Measurements from ENCODE around the gene SLC6A12.

The SLC6A12 gene

DNA sequence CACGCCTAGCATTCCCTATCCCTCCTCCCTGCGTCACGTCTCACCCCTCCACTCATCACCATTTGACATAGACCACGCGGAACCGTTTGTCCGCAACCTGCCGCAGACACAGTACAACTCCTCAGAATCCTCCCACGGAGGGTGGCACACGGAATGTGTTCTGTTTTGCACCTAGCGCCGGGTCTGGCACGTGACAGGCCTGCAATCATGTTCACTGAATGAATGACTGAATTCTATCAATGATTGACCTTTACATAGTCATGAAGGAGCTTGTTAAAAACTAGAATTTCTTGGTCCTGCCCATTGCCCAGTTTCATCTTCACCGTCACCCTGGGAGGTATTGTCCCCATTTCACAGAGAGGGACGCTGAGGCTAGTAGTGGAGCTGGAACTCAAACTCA, 4.7 kb downstream of the SLC6A12 start:
- H3K27me3 ChIP-seq (ENCODE audit: control insufficient read depth, insufficient read depth, low read length), result peaks cover 3% of the 10 kb centered on the region; the same call in 1 of the 2 replicates
- peaks cover 4% of the 10 kb centered on the region; the same call in 1 of the 2 replicates for H3K4me1 ChIP-seq (ENCODE audit: control insufficient read depth, insufficient read depth, low read length)
- H3K27ac ChIP-seq (ENCODE audit: low read length), result no peak overlapping the region
- no CpG with 5 or more reads among the region's 15 CpGs for WGBS (ENCODE audit: insufficient coverage, insufficient read length)
- no peaks in the 10 kb centered on the region for H3K9me3 ChIP-seq (ENCODE audit: control insufficient read depth, insufficient read depth, low read length)
- H3K36me3 ChIP-seq (ENCODE audit: control insufficient read depth, insufficient read depth, low read length), result no peaks in the 10 kb centered on the region
- no peak for DNase-seq (ENCODE audit: low read depth, low spot score)
- no peak overlapping the region for H3K4me3 ChIP-seq (ENCODE audit: low read length)

- no peak for DNase-seq (ENCODE audit: low read depth, low spot score)
- WGBS (ENCODE audit: insufficient coverage, insufficient read length), result no CpG with 5 or more reads among the region's 4 CpGs
- Histone ChIP-seq H3K27ac (ENCODE audit: low read length) (no peak overlapping the region), H3K9me3 (ENCODE audit: control insufficient read depth, insufficient read depth, low read length) (no peaks in the 10 kb centered on the region), H3K36me3 (ENCODE audit: control insufficient read depth, insufficient read depth, low read length) (no peaks in the 10 kb centered on the region), H3K27me3 (ENCODE audit: control insufficient read depth, insufficient read depth, low read length) (peaks cover 3% of the 10 kb centered on the region; the same call in 1 of the 2 replicates), H3K4me1 (ENCODE audit: control insufficient read depth, insufficient read depth, low read length) (peaks cover 3% of the 10 kb centered on the region; the same call in 1 of the 2 replicates), H3K4me3 (ENCODE audit: low read length) (no peak overlapping the region)
Observed at GRCh38 chr12:208813-209212, 5.1 kb downstream of the SLC6A12 start.

- no peaks in the 10 kb centered on the region for H3K9me3 ChIP-seq (ENCODE audit: control insufficient read depth, insufficient read depth, low read length)
- H3K27me3 ChIP-seq (ENCODE audit: control insufficient read depth, insufficient read depth, low read length), result peaks cover 6% of the 10 kb centered on the region
- no peaks in the 10 kb centered on the region for H3K36me3 ChIP-seq (ENCODE audit: control insufficient read depth, insufficient read depth, low read length)
- H3K4me1 ChIP-seq (ENCODE audit: control insufficient read depth, insufficient read depth, low read length), result no peaks in the 10 kb centered on the region
- H3K4me3 ChIP-seq (ENCODE audit: low read length), result no peak overlapping the region
- DNase-seq (ENCODE audit: low read depth, low spot score), result no peak
- no peak overlapping the region for H3K27ac ChIP-seq (ENCODE audit: low read length)
- WGBS (ENCODE audit: insufficient coverage, insufficient read length), result no CpG with 5 or more reads among the region's 10 CpGs
Observed at GRCh38 chr12:207804-208203, 6.2 kb downstream of the SLC6A12 start.

- H3K27me3 ChIP-seq (ENCODE audit: control insufficient read depth, insufficient read depth, low read length), result peaks cover 14% of the 10 kb centered on the region
- H3K4me3 ChIP-seq (ENCODE audit: low read length), result no peak overlapping the region
- H3K27ac ChIP-seq (ENCODE audit: low read length), result no peak overlapping the region
- DNase-seq (ENCODE audit: low read depth, low spot score), result no peak
- WGBS (ENCODE audit: insufficient coverage, insufficient read length), result no CpG with 5 or more reads among the region's 21 CpGs
- no peaks in the 10 kb centered on the region for H3K9me3 ChIP-seq (ENCODE audit: control insufficient read depth, insufficient read depth, low read length)
- H3K4me1 ChIP-seq (ENCODE audit: control insufficient read depth, insufficient read depth, low read length), result peaks cover 7% of the 10 kb centered on the region
- no peaks in the 10 kb centered on the region for H3K36me3 ChIP-seq (ENCODE audit: control insufficient read depth, insufficient read depth, low read length)
Observed at GRCh38 chr12:206746-207440, 7.1 kb downstream of the SLC6A12 start.

- no peak for DNase-seq (ENCODE audit: low read depth, low spot score)
- no peak overlapping the region for H3K4me3 ChIP-seq (ENCODE audit: low read length)
- no peaks in the 10 kb centered on the region for H3K9me3 ChIP-seq (ENCODE audit: control insufficient read depth, insufficient read depth, low read length)
- H3K27me3 ChIP-seq (ENCODE audit: control insufficient read depth, insufficient read depth, low read length), result peaks cover 14% of the 10 kb centered on the region
- peaks cover 7% of the 10 kb centered on the region for H3K4me1 ChIP-seq (ENCODE audit: control insufficient read depth, insufficient read depth, low read length)
- H3K36me3 ChIP-seq (ENCODE audit: control insufficient read depth, insufficient read depth, low read length), result no peaks in the 10 kb centered on the region
- H3K27ac ChIP-seq (ENCODE audit: low read length), result no peak overlapping the region
- WGBS (ENCODE audit: insufficient coverage, insufficient read length), result no CpG with 5 or more reads among the region's 4 CpGs
Observed at GRCh38 chr12:205026-205425, 8.9 kb downstream of the SLC6A12 start.

DNA sequence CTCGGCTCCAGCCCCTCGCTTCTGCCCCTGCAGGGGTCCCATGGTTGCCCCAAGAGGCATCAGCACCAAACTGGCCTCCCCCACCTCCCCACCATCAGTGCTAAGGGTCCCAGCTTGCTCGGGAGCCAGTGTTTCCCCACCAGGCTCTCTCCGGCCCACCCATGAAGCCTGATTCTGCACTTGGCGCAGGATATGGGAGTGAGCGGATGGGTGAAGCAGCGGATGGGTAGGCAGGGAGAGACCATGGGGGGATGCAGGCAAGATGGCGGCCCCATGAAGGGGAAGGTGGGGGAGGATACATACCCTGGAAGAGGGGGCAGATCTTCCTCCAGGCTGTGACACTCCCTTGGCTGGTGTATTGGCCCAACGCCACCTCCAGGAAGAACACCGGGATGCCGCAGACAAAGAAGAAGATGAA, 9.7 kb downstream of the SLC6A12 start:
- peaks cover 7% of the 10 kb centered on the region for H3K4me1 ChIP-seq (ENCODE audit: control insufficient read depth, insufficient read depth, low read length)
- H3K4me3 ChIP-seq (ENCODE audit: low read length), result peak overlapping the region; percentile 53; the same call in 1 of the 2 replicates
- no peaks in the 10 kb centered on the region for H3K9me3 ChIP-seq (ENCODE audit: control insufficient read depth, insufficient read depth, low read length)
- H3K36me3 ChIP-seq (ENCODE audit: control insufficient read depth, insufficient read depth, low read length), result no peaks in the 10 kb centered on the region
- H3K27ac ChIP-seq (ENCODE audit: low read length), result no peak overlapping the region
- no peak for DNase-seq (ENCODE audit: low read depth, low spot score)
- peaks cover 14% of the 10 kb centered on the region for H3K27me3 ChIP-seq (ENCODE audit: control insufficient read depth, insufficient read depth, low read length)
- no CpG with 5 or more reads among the region's 11 CpGs for WGBS (ENCODE audit: insufficient coverage, insufficient read length)

DNA sequence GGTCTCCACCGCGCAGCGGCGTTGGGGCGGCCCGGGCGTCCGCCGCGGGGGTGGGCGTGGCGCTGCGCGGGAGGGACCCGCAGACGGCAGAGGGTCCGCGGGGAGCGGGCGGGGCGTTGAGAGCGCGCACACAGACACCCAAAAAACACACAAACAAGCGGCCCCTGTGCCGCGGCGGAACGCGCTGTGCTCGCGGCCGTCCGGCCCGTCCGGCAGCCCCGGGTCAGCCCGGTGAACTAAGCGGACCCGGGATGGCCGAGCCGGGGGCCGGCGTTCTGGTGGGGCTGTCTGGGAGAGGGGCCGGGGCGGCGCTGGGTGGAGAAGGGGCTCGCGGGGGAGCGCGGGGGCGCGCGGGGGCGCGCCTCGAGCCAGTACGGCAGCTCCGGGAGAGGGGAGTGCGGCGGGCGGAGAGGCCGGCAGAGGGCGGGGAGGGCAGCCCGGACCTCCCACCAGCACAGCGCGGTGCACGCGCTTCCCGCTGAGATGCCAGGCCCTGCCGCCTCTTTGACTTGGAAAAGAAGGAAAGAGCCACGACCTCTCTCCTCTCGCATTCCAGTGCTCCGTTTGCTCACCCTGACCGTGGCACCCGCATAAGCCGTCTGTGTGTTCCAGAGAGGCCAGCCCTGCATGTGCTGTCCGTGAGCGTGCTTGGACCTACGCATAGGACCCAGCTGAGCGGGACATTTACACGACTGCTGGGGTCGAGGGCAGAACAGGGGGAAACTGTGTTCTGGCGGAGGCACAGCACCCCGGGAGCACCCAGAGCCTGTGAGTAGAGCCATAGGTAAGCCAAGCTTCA, 10.3 kb downstream of the SLC6A12 start:
- Histone ChIP-seq H3K4me1 (ENCODE audit: control insufficient read depth, insufficient read depth, low read length) (peaks cover 7% of the 10 kb centered on the region), H3K4me3 (ENCODE audit: low read length) (peak overlapping the region; percentile 53; the same call in 1 of the 2 replicates), H3K36me3 (ENCODE audit: control insufficient read depth, insufficient read depth, low read length) (no peaks in the 10 kb centered on the region), H3K9me3 (ENCODE audit: control insufficient read depth, insufficient read depth, low read length) (no peaks in the 10 kb centered on the region), H3K27me3 (ENCODE audit: control insufficient read depth, insufficient read depth, low read length) (peaks cover 14% of the 10 kb centered on the region), H3K27ac (ENCODE audit: low read length) (no peak overlapping the region)
- WGBS (ENCODE audit: insufficient coverage, insufficient read length), result no CpG with 5 or more reads among the region's 84 CpGs
- DNase-seq (ENCODE audit: low read depth, low spot score), result no peak

DNA sequence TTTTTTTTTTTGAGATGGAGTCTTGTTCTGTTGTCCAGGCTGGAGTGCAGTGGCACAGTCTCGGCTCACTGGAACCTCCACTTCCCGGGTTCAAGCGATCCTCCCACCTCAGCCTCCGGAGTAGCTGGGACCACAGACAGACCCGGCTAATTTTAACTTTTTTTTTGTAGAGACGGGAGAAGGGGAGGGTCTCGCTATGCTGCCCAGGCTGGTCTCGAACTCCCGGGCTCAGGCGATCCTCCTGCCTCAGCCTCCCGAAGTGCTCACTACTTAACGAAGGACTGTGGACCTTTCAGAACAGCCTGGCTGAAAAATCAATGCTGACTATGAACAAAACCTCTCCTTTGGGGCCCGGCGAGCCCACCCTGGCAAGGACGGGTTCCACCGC, 10.9 kb downstream of the SLC6A12 start:
- H3K4me3 ChIP-seq (ENCODE audit: low read length), result peak overlapping the region; percentile 53; the same call in 1 of the 2 replicates

DNA sequence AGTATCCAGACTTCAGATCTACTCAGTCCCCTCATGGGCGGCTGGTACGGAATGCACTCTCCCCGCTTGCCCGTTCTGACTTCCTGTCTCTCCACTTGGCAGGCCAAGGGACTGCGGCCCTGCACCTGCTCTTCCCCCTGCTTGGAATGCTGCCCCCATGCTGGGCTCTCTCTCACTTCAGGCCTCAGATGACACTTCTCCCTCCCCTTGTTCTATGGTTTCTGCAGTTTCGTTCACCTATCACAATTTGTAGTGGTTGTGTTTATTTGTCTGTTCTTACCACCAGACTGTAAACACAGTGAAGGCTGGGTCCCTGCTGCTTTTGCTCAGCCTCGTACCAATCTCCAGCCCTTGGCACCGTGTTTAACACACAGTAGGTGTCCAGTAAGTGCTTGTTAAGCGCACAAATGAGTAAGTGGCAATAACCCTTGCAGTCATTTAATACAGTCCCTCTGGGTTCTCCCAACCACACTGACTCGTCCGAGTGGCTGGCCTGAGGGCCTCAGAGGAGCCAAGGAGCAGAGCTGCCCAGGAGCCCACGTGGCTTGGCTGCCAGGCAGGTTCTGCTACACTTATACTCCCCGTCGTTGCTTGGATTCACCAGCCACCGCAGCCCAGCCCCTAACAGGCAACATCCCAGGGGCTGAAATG, 11.8 kb downstream of the SLC6A12 start:
- H3K9me3 ChIP-seq (ENCODE audit: control insufficient read depth, insufficient read depth, low read length), result no peaks in the 10 kb centered on the region
- H3K4me1 ChIP-seq (ENCODE audit: control insufficient read depth, insufficient read depth, low read length), result peaks cover 7% of the 10 kb centered on the region
- no peak overlapping the region for H3K4me3 ChIP-seq (ENCODE audit: low read length)
- WGBS (ENCODE audit: insufficient coverage, insufficient read length), result no CpG with 5 or more reads among the region's 15 CpGs
- no peaks in the 10 kb centered on the region for H3K36me3 ChIP-seq (ENCODE audit: control insufficient read depth, insufficient read depth, low read length)
- H3K27me3 ChIP-seq (ENCODE audit: control insufficient read depth, insufficient read depth, low read length), result peaks cover 14% of the 10 kb centered on the region
- no peak for DNase-seq (ENCODE audit: low read depth, low spot score)
- no peak overlapping the region for H3K27ac ChIP-seq (ENCODE audit: low read length)

More for the DNA sequence above, 10.9 kb downstream of the SLC6A12 start:
- no peak overlapping the region for H3K27ac ChIP-seq (ENCODE audit: low read length)
- no peak for DNase-seq (ENCODE audit: low read depth, low spot score)
- H3K9me3 ChIP-seq (ENCODE audit: control insufficient read depth, insufficient read depth, low read length), result no peaks in the 10 kb centered on the region
- peaks cover 7% of the 10 kb centered on the region for H3K4me1 ChIP-seq (ENCODE audit: control insufficient read depth, insufficient read depth, low read length)
- peaks cover 14% of the 10 kb centered on the region for H3K27me3 ChIP-seq (ENCODE audit: control insufficient read depth, insufficient read depth, low read length)
- no peaks in the 10 kb centered on the region for H3K36me3 ChIP-seq (ENCODE audit: control insufficient read depth, insufficient read depth, low read length)
- WGBS (ENCODE audit: insufficient coverage, insufficient read length), result no CpG with 5 or more reads among the region's 16 CpGs

- DNase-seq (ENCODE audit: low read depth, low spot score), result no peak
- Histone ChIP-seq H3K36me3 (ENCODE audit: control insufficient read depth, insufficient read depth, low read length) (no peaks in the 10 kb centered on the region), H3K27ac (ENCODE audit: low read length) (no peak overlapping the region), H3K4me1 (ENCODE audit: control insufficient read depth, insufficient read depth, low read length) (peaks cover 7% of the 10 kb centered on the region), H3K4me3 (ENCODE audit: low read length) (no peak overlapping the region), H3K9me3 (ENCODE audit: control insufficient read depth, insufficient read depth, low read length) (no peaks in the 10 kb centered on the region), H3K27me3 (ENCODE audit: control insufficient read depth, insufficient read depth, low read length) (peaks cover 14% of the 10 kb centered on the region)
- WGBS (ENCODE audit: insufficient coverage, insufficient read length), result no CpG with 5 or more reads among the region's 8 CpGs
Observed at GRCh38 chr12:201361-201760, 12.6 kb downstream of the SLC6A12 start.

Data from iPS DF 6.9 (cell line).